ENCODE measurements around the gene CLEC4E. TPM values are rescaled to one million over a fixed set of nuclear protein-coding genes. Genes with fewer than 3 reads are reported as not detected.

CLEC4E gene
- total and polyA plus RNA-seq, 2 of the 4 experiments (the other 2 are of a cell fraction): not detected

DNA sequence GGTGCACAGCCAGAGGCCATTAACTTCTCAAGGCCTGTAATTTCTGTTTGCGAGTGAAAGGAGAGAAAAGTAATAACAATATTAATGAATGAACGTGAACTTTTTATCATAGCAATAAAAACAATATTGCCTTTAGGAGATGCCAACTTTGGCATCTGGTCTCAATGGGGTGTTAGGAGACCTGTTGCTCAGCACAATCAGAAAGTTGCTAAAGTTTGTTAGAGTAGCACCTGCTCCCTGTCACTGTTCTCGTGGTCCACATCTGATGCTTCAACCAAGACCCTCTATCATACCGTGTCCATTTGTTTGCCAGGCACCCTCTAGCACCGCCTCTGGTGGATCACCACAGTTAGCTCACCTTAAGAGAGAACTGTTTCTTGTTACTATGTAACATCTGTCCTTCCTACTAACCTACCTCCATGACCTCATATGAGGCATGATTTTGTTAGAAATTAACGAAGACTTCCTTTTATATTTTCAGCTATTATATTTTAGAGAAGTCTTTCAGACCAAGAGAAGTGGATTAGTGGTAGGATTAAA is 12.5 kb upstream of the CLEC4E start:
- H3K27ac ChIP-seq (ENCODE audit: insufficient read depth, low read length): no peak overlapping the region
- H4K91ac ChIP-seq (ENCODE audit: insufficient read depth, low read depth, low read length): no peak overlapping the region
- no peak overlapping the region for H3K9ac ChIP-seq (ENCODE audit: low read depth, low read length)
- TF ChIP-seq RFX5 (IDR thresholded peaks at IDR 0.05; ENCODE audit: low read depth, low read length) (no peak), RCOR1 (IDR thresholded peaks at IDR 0.05; ENCODE audit: insufficient replicate concordance, low read length) (no peak), CHD1 (IDR thresholded peaks at IDR 0.05; ENCODE audit: low read depth, low read length) (no peak), BHLHE40 (IDR thresholded peaks at IDR 0.05; ENCODE audit: low read depth, low read length) (no peak), MAZ (IDR thresholded peaks at IDR 0.05; ENCODE audit: borderline replicate concordance, low read depth, low read length) (no peak), CTCF (conservative IDR thresholded peaks at IDR 0.05; ENCODE audit: low read depth, low read length) (no peak), MAFK (IDR thresholded peaks at IDR 0.05; ENCODE audit: low read depth, low read length) (no peak), CEBPB (IDR thresholded peaks at IDR 0.05; ENCODE audit: low read depth, low read length) (no peak), POLR2A (IDR thresholded peaks at IDR 0.05; ENCODE audit: low read depth, low read length) (no peak), SMC3 (IDR thresholded peaks at IDR 0.05; ENCODE audit: low read depth, low read length) (no peak), FOS (IDR thresholded peaks at IDR 0.05; ENCODE audit: low read depth, low read length) (no peak), RAD21 (IDR thresholded peaks at IDR 0.05; ENCODE audit: low read length) (no peak), NFE2L2 (IDR thresholded peaks at IDR 0.05; ENCODE audit: low read depth, low read length) (no peak)
- dilution Hi-C loops (cut with HindIII; ENCODE audit: low sequenced_read_pairs, unreplicated experiment): no loop called here
- in situ Hi-C loops (cut with MboI; ENCODE audit: low sequenced_read_pairs): no loop called here
- H2AK5ac ChIP-seq (ENCODE audit: low read depth, low read length): no peak overlapping the region
- DNase-seq: no peak
- no peak overlapping the region for H2BK15ac ChIP-seq (ENCODE audit: low read depth, low read length)
- peak overlapping the region; percentile 5 for H2AFZ ChIP-seq (replicated peaks; ENCODE audit: low read length, poor library complexity)
- H3K4me3 ChIP-seq (ENCODE audit: insufficient read depth, low read depth, low read length): no peak overlapping the region
- no peaks in the 10 kb centered on the region for H3K9me1 ChIP-seq (ENCODE audit: insufficient read depth, low read length)
- no peak for ATAC-seq (ENCODE audit: low read depth)
- H3K56ac ChIP-seq (ENCODE audit: extremely low read depth, insufficient read depth, low read length): no peak overlapping the region
- H3K9me3 ChIP-seq (ENCODE audit: control insufficient read depth, insufficient read depth, low read length): no peaks in the 10 kb centered on the region
- intact Hi-C loops (cut with micrococcal nuclease): no loop called here
- no peaks in the 10 kb centered on the region for H3K79me1 ChIP-seq (ENCODE audit: low read depth in 1 of 2, low read length in 2 of 2)
- no peaks in the 10 kb centered on the region for H3K27me3 ChIP-seq (ENCODE audit: control insufficient read depth, insufficient read depth, low read length)
- ChIA-PET CTCF (interaction anchor here (1.1 kb wide), 1 partner anchor 9 kb away, joined by 5 read pairs; no protein-coding TSS in a partner anchor), POLR2A (ENCODE audit: unreplicated experiment) (no interaction called here)
- no peak overlapping the region for H3K4me2 ChIP-seq (ENCODE audit: low read depth, low read length)
- no peak overlapping the region for H4K8ac ChIP-seq (ENCODE audit: low read depth in 2 of 2, low read length in 2 of 2)
- H4K20me1 ChIP-seq (ENCODE audit: insufficient read depth, low read length): no peaks in the 10 kb centered on the region
- H2AK9ac ChIP-seq (replicated peaks; ENCODE audit: low read depth, low read length, poor library complexity): no peak overlapping the region
- H3K23ac ChIP-seq (ENCODE audit: low read depth, low read length): no peak overlapping the region
- BruUV-seq (replicated peaks): no TSS peak
- no peak overlapping the region for H3K14ac ChIP-seq (replicated peaks; ENCODE audit: low read depth, low read length)
- H3K4me1 ChIP-seq (ENCODE audit: control insufficient read depth, insufficient read depth, low read length): no peaks in the 10 kb centered on the region
- no peak overlapping the region for H3K18ac ChIP-seq (ENCODE audit: low read depth, low read length)
- H3K4ac ChIP-seq (ENCODE audit: low read depth, low read length): no peak overlapping the region
- H2BK120ac ChIP-seq (ENCODE audit: low read depth, low read length): no peak overlapping the region
- no peak overlapping the region for H2BK20ac ChIP-seq (ENCODE audit: low read depth, low read length)
- H3K36me3 ChIP-seq (ENCODE audit: control insufficient read depth, insufficient read depth, low read length): no peaks in the 10 kb centered on the region
- no peak overlapping the region for H4K5ac ChIP-seq (ENCODE audit: low read depth, low read length)
- WGBS, 2 experiments (ENCODE audit: extremely low coverage in 2 of 2, insufficient read length in 1 of 2): no CpG with 5 or more reads among the region's 6 CpGs
- H2BK5ac ChIP-seq (ENCODE audit: low read depth, low read length, poor library complexity, severe bottlenecking): no peak overlapping the region

All from IMR-90 (cell line).